Osteoblast (primary cell): ENCODE results near the gene NISCH. TPM values are rescaled to one million over a fixed set of nuclear protein-coding genes. Genes with fewer than 3 reads are reported as not detected.

Experiments
- DNase-seq: peaks from one replicate; pipeline ENCODE4 v3.0.0; 2011; ENCODE audit warnings: low spot score, mixed read lengths; ENCODE audit not compliant: insufficient read length; ENCODE audit errors: missing footprints
- H2AFZ ChIP-seq: 2 replicates; pipeline ENCODE4 v1.6.0; 2011; ENCODE audit warnings: mild to moderate bottlenecking, low read length
- H3K27ac ChIP-seq: 2 replicates; pipeline ENCODE4 v1.5.1; 2011; ENCODE audit warnings: mild to moderate bottlenecking, low read depth, low read length, moderate library complexity
- H3K27me3 ChIP-seq: 2 replicates; pipeline ENCODE4 v1.6.0; 2012; ENCODE audit warnings: mild to moderate bottlenecking, control low read depth, inconsistent platforms, low read length, moderate library complexity; ENCODE audit not compliant: insufficient read depth
- H3K36me3 ChIP-seq: 2 replicates; pipeline ENCODE4 v1.5.1; 2011; ENCODE audit warnings: mild to moderate bottlenecking, low read length, control low read depth, moderate library complexity; ENCODE audit not compliant: insufficient read depth
- H3K4me1 ChIP-seq: 2 replicates; pipeline ENCODE4 v1.5.1; 2011; ENCODE audit warnings: mild to moderate bottlenecking, low read length, control low read depth, moderate library complexity; ENCODE audit not compliant: insufficient read depth
- H3K4me2 ChIP-seq: 2 replicates; pipeline ENCODE4 v1.6.0; 2011; ENCODE audit warnings: mild to moderate bottlenecking, low read length; ENCODE audit not compliant: insufficient read depth
- H3K4me3 ChIP-seq: fragments of 200-600 bp; sonication (generic); 3 replicates; pipeline ENCODE4 v1.5.1; 2012; ENCODE audit warnings: mild to moderate bottlenecking, low read length, inconsistent platforms; ENCODE audit not compliant: insufficient read depth
- H3K79me2 ChIP-seq: 2 replicates; pipeline ENCODE4 v1.6.0; 2012; ENCODE audit warnings: mild to moderate bottlenecking, low read length, control low read depth, inconsistent platforms; ENCODE audit not compliant: insufficient read depth
- H3K9me3 ChIP-seq: 2 replicates; pipeline ENCODE4 v1.5.1; 2011; ENCODE audit warnings: low read depth, low read length, control low read depth
- H4K20me1 ChIP-seq: 2 replicates; pipeline ENCODE4 v1.6.0; 2012; ENCODE audit warnings: mild to moderate bottlenecking, low read length, control low read depth; ENCODE audit not compliant: insufficient read depth
- total RNA-seq: library from RNA; depleted of rRNA; stranded (reverse); fragments of >200 nt; gene quantifications from 2 replicates; pipeline ENCODE4 v1.2.3, GENCODE V29; 2012
- TF ChIP-seq, protein P1 (sequence below): IDR thresholded peaks from 2 replicates; pipeline ENCODE4 v1.5.1; 2011; ENCODE audit warnings: mild to moderate bottlenecking, low read depth, low read length, moderate library complexity; ENCODE audit errors: extremely low read depth

NISCH gene
- total RNA-seq, 1 donor, result 83.2 TPM

GRCh38 chr3:52423173-52423572 is 32.2 kb upstream of the NISCH start:
- Histone ChIP-seq H3K4me1 (no peaks in the 10 kb centered on the region), H2AFZ (no peak overlapping the region), H3K36me3 (no peaks in the 10 kb centered on the region), H3K9me3 (no peaks in the 10 kb centered on the region), H3K4me2 (no peak overlapping the region), H3K4me3 (no peak overlapping the region), H4K20me1 (no peaks in the 10 kb centered on the region), H3K79me2 (no peaks in the 10 kb centered on the region), H3K27me3 (peaks cover 2% of the 10 kb centered on the region), H3K27ac (no peak overlapping the region)
- TF ChIP-seq, protein P1, sequence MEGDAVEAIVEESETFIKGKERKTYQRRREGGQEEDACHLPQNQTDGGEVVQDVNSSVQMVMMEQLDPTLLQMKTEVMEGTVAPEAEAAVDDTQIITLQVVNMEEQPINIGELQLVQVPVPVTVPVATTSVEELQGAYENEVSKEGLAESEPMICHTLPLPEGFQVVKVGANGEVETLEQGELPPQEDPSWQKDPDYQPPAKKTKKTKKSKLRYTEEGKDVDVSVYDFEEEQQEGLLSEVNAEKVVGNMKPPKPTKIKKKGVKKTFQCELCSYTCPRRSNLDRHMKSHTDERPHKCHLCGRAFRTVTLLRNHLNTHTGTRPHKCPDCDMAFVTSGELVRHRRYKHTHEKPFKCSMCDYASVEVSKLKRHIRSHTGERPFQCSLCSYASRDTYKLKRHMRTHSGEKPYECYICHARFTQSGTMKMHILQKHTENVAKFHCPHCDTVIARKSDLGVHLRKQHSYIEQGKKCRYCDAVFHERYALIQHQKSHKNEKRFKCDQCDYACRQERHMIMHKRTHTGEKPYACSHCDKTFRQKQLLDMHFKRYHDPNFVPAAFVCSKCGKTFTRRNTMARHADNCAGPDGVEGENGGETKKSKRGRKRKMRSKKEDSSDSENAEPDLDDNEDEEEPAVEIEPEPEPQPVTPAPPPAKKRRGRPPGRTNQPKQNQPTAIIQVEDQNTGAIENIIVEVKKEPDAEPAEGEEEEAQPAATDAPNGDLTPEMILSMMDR, result no peak
- no peak for DNase-seq

DNA sequence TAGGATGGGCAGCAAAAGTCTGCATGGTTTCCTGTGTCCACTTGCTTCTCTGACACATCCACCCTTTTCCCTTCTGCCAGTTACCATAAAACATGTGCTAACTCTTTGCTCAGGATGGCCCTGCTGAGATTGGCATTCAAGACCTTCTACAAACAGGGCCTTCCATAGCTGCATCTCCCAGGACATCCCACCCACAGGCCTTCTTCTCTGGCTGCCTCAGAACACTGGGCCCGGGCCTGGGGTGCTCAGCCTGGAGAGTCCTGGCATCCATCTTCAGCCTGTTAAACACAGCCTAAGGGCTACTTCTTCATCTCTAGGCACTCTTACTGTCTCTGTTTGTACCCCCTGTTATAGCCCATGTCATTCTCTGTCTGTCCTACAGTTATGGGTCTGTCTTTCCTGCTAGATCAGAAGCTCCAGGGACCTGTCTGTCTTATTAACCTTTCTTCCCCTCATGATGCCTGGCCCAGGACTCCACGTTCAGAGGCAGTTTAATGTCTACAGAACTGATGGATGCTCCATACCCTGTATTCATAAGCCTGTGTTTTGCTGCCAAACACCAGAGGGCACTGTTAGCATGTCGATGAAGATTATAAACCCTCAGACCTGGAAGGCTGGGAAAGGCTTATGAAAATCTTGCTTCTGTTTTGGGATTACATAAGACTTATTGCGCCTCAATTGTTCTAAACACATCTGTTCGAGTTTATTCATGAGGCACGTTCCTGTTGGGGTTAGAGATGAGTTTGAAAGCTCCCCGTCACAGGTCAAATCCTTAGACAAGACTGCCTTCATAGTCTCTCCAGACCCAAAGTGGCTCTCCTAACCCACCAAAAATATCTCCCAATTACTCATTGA is 27.0 kb upstream of the NISCH start:
- H3K36me3 ChIP-seq, result no peaks in the 10 kb centered on the region
- peak; percentile 89 for DNase-seq
- no peaks in the 10 kb centered on the region for H3K9me3 ChIP-seq
- H2AFZ ChIP-seq, result peak overlapping the region; percentile 35
- H3K4me1 ChIP-seq, result peaks cover 4% of the 10 kb centered on the region
- H3K27ac ChIP-seq, result no peak overlapping the region
- no peaks in the 10 kb centered on the region for H4K20me1 ChIP-seq
- no peak overlapping the region for H3K4me2 ChIP-seq
- peaks cover 2% of the 10 kb centered on the region for H3K27me3 ChIP-seq
- TF ChIP-seq, protein P1, result peak; percentile 86
- H3K4me3 ChIP-seq, result no peak overlapping the region
- H3K79me2 ChIP-seq, result no peaks in the 10 kb centered on the region

- TF ChIP-seq, protein P1, result no peak
- no peaks in the 10 kb centered on the region for H3K79me2 ChIP-seq
- H3K4me3 ChIP-seq, result no peak overlapping the region
- DNase-seq, result no peak
- H4K20me1 ChIP-seq, result no peaks in the 10 kb centered on the region
- H3K36me3 ChIP-seq, result no peaks in the 10 kb centered on the region
- H3K4me1 ChIP-seq, result peaks cover 4% of the 10 kb centered on the region
- H3K9me3 ChIP-seq, result no peaks in the 10 kb centered on the region
- H2AFZ ChIP-seq, result no peak overlapping the region
- no peak overlapping the region for H3K4me2 ChIP-seq
- no peak overlapping the region for H3K27ac ChIP-seq
- peaks cover 5% of the 10 kb centered on the region for H3K27me3 ChIP-seq
Observed at GRCh38 chr3:52429031-52429430, 26.4 kb upstream of the NISCH start.

DNA sequence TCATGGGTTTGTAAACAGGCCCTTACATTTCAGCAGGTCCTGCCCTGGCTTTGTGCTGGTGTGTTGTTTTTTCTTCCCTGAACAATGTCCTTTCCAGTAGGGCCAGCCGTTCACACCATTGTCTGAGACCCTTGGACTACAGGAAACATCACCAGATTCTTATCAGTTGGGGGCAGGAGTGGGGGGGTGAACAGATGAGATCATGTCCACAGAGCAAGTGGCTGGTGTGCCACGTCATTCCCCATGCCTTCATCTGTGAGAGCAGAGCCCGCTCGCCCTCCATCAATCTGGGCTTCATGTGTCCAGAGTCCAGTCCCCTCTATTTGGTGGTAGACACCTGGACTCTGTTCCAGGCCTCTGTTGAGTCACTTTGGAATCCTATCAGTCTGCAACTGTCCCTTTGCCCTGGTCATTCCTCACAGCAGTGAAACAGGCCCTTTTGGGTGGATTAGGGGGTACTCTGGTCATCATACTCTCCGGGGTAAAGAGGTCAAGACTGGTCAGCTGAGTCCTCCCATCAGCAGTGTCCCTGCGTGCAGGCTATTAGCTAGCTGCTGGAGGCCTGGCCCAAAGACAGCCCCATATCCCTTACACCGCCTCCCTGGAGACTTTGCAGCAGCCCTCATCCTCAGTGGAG is 25.5 kb upstream of the NISCH start:
- Histone ChIP-seq H2AFZ (no peak overlapping the region), H3K27ac (no peak overlapping the region), H3K27me3 (peaks cover 10% of the 10 kb centered on the region), H3K4me2 (no peak overlapping the region), H3K36me3 (no peaks in the 10 kb centered on the region), H3K4me3 (no peak overlapping the region), H3K4me1 (peaks cover 4% of the 10 kb centered on the region), H3K9me3 (no peaks in the 10 kb centered on the region), H4K20me1 (no peaks in the 10 kb centered on the region), H3K79me2 (no peaks in the 10 kb centered on the region)
- TF ChIP-seq, protein P1, result no peak
- DNase-seq, result no peak
